Heart left ventricle (tissue), 16 donors: ENCODE data around the gene BMPER. TPM values are rescaled to one million over a fixed set of nuclear protein-coding genes. Genes with fewer than 3 reads are reported as not detected.

Source experiments
- ATAC-seq, 4 donors: fragments of 200-7000 bp; cut with Tn5 transposase; one replicate each; pipeline ENCODE4 v1.9.1; 2020 to 2022; ENCODE audit warnings: moderate library complexity in 4 of 4, mild to moderate bottlenecking in 3 of 4, moderate number of reproducible peaks in 1 of 4
- DNase-seq, 5 donors: peaks; one replicate each; pipeline ENCODE4 v3.0.0-alpha.2; 2020
- H3K27ac ChIP-seq, 12 donors: fragments of 200-600 bp; sonication (generic) in 4 of 12; one replicate each; pipeline versions ENCODE4 v1.5.0 to v1.8.0; 2016 to 2022; ENCODE audit warnings: mild to moderate bottlenecking in 2 of 12
- H3K27me3 ChIP-seq, 9 donors: fragments of 200-600 bp; sonication (generic) in 2 of 9; one replicate each; pipeline versions ENCODE4 v1.5.1 to v1.8.0; 2016 to 2022; ENCODE audit warnings: mild to moderate bottlenecking in 3 of 9
- H3K36me3 ChIP-seq, 9 donors: fragments of 200-600 bp; sonication (generic) in 2 of 9; one replicate each; pipeline versions ENCODE4 v1.5.0 to v1.8.0; 2018 to 2022; ENCODE audit warnings: mild to moderate bottlenecking in 2 of 9
- H3K4me1 ChIP-seq, 12 donors: fragments of 200-600 bp; sonication (generic) in 4 of 12; one replicate each; pipeline versions ENCODE4 v1.5.0 to v1.8.0; 2016 to 2022; ENCODE audit warnings: mild to moderate bottlenecking in 3 of 12
- H3K4me3 ChIP-seq, 12 donors: fragments of 200-600 bp; sonication (generic) in 4 of 12; one replicate each; pipeline versions ENCODE4 v1.5.0 to v1.8.0; 2017 to 2022; ENCODE audit warnings: mild to moderate bottlenecking in 9 of 12, moderate library complexity in 4 of 12
- H3K9me3 ChIP-seq, 12 donors: fragments of 200-600 bp; sonication (generic) in 4 of 12; one replicate each; pipeline versions ENCODE4 v1.5.0 to v1.8.0; 2016 to 2022; ENCODE audit warnings: mild to moderate bottlenecking in 1 of 12
- CTCF ChIP-seq, 12 donors: fragments of 200-600 bp; sonication (generic) in 4 of 12; IDR thresholded peaks; one replicate each; pipeline versions ENCODE4 v1.5.0 to v1.8.0; 2018 to 2022; ENCODE audit warnings: antibody characterized with exemption in 12 of 12, mild to moderate bottlenecking in 5 of 12
- POLR2A ChIP-seq, 2 donors: fragments of 450-650 bp; IDR thresholded peaks; one replicate each; pipeline ENCODE4 v1.6.1; 2017; ENCODE audit warnings: antibody characterized with exemption in 2 of 2, mild to moderate bottlenecking in 2 of 2, moderate library complexity in 2 of 2
- WGBS, 4 donors: extraction: QIAGEN DNeasy Blood & Tissue Kit in 2 of 4; methylation state at CpG; one replicate each; pipeline versions ENCODE4 v1.1.5 to v1.1.7; 2013 to 2018; 5-methylcytosine and 5-hydroxymethylcytosine counted together
- intact Hi-C, 10 donors: fragments of 100-400 bp; cut with DNase I; formaldehyde crosslinking; loops; one replicate each; pipeline versions ENCODE4 v1.11.1 to v1.14.2; 2022
- polyA plus RNA-seq, 2 donors: library from polyadenylated mRNA; stranded (reverse); fragments of 200-250 nt; gene quantifications; one replicate each; pipeline ENCODE4 v1.2.3, GENCODE V29; 2013
- total RNA-seq, 9 donors: library from RNA; depleted of rRNA in 2 of 9; stranded (reverse); fragments of >200 nt in 2 of 9; fragmentation: NEBNext Ultra II Directional in 3 of 9; extraction: Animal tissue kit (Norgen Biotek cat#: 25700) in 3 of 9; gene quantifications; one replicate each; pipeline versions ENCODE4 v1.1.0 to v1.2.4, GENCODE V29; 2016 to 2023
- donor health status: ischemic (EF 13 %, LVEDD 7.1; RV severe dilation, severe dysfunction).
- donor health status: healthy with polysubstance abuse.
- donor health status: DM: no; HTN: yes; CAD: no.
- donor health status: DM: no; HTN: no; CAD: no.
- donor health status: ischemic (EF 25% LVEDD 6.9; RV normal size, moderate dysfunction).
- donor health status: ischemic (EF 25% LVEDD 5.7; RV mildly dilated, moderate dysfunction).
- donor health status: healthy.
- donor health status: DM: yes; HTN: yes; CAD: no.
- donor health status: ischemic (EF 35%, LVEDD 5.7; RV mildly dilated, moderate dysfunction).
- donor health status: nonischemic (EF 11% LVEDD 7.7; RV severe dilation, severe dysfunction).
- donor health status: DM: yes; HTN: yes; CAD: no.
- donor health status: PGD.
- donor health status: ischemic (EF 29% LVEDD 5.4; RV normal size, mild dysfunction).
- donor health status: nonischemic (EF 23%, LVEDD 6.1; RV moderate dilation, normal function).

Gene BMPER
- total and polyA plus RNA-seq, 11 donors, result 0.05 to 4.2 (median 0.85) TPM

GRCh38 chr7:34136698-34137097, 231.4 kb downstream of the BMPER start:
- Histone ChIP-seq H3K4me1 (no peaks in the 10 kb centered on the region), H3K4me3 (no peak overlapping the region), H3K27me3 (no peaks in the 10 kb centered on the region), H3K27ac (no peak overlapping the region), H3K36me3 (no peaks in the 10 kb centered on the region), H3K9me3 (no peaks in the 10 kb centered on the region)
- WGBS, 4 donors, result 64 to 77% (median 71%) methylated on average over 5 of the region's 5 CpGs
- ATAC-seq (no peak), DNase-seq (no peak)
- no peak for TF ChIP-seq CTCF (IDR thresholded peaks at IDR 0.05)
- intact Hi-C loops, result loop anchor here in 4 of 10 donors (5.0 to 10.0 kb wide), 3 partner anchors 188 to 461 kb away; no protein-coding TSS in a partner anchor

- Histone ChIP-seq H3K27ac (no peak overlapping the region), H3K4me3 (no peak overlapping the region), H3K9me3 (no peaks in the 10 kb centered on the region), H3K4me1 (no peaks in the 10 kb centered on the region), H3K27me3 (no peaks in the 10 kb centered on the region), H3K36me3 (no peaks in the 10 kb centered on the region)
- DNase-seq (no peak), ATAC-seq (no peak)
- TF ChIP-seq POLR2A (IDR thresholded peaks at IDR 0.05) (no peak), CTCF (IDR thresholded peaks at IDR 0.05) (no peak)
- intact Hi-C loops, result loop anchor here in 4 of 10 donors (5.0 to 10.0 kb wide), 3 partner anchors 188 to 460 kb away; no protein-coding TSS in a partner anchor
- WGBS, 4 donors, result 47 to 65% (median 59%) methylated on average over 4 of the region's 4 CpGs
Observed at GRCh38 chr7:34137176-34137575, 231.8 kb downstream of the BMPER start.

GRCh38 chr7:34138483-34138882, 233.1 kb downstream of the BMPER start:
- DNase-seq, result no peak
- H3K9me3 ChIP-seq, result no peaks in the 10 kb centered on the region
- 67 to 78% (median 76%) methylated on average over 2 of the region's 2 CpGs for WGBS, 4 donors
- no peaks in the 10 kb centered on the region for H3K36me3 ChIP-seq
- H3K27ac ChIP-seq, result no peak overlapping the region
- H3K4me1 ChIP-seq, result no peaks in the 10 kb centered on the region
- intact Hi-C loops, result loop anchor here in 4 of 10 donors (5.0 to 10.0 kb wide), 3 partner anchors 186 to 459 kb away; no protein-coding TSS in a partner anchor
- no peaks in the 10 kb centered on the region for H3K27me3 ChIP-seq
- no peak for ATAC-seq
- no peak overlapping the region for H3K4me3 ChIP-seq
- TF ChIP-seq POLR2A (IDR thresholded peaks at IDR 0.05), result no peak
- TF ChIP-seq CTCF (IDR thresholded peaks at IDR 0.05), result no peak

GRCh38 chr7:34139086-34139485, 233.7 kb downstream of the BMPER start:
- no peaks in the 10 kb centered on the region for H3K36me3 ChIP-seq
- no peak for TF ChIP-seq CTCF (IDR thresholded peaks at IDR 0.05)
- no peak for TF ChIP-seq POLR2A (IDR thresholded peaks at IDR 0.05)
- H3K27me3 ChIP-seq, result no peaks in the 10 kb centered on the region
- intact Hi-C loops, result loop anchor here in 4 of 10 donors (5.0 to 10.0 kb wide), 3 partner anchors 186 to 458 kb away; no protein-coding TSS in a partner anchor
- WGBS, 4 donors, result 80 to 88% (median 87%) methylated on average over 3 of the region's 3 CpGs
- ATAC-seq, result no peak
- H3K4me3 ChIP-seq, result no peak overlapping the region
- no peak for DNase-seq
- H3K4me1 ChIP-seq, result no peaks in the 10 kb centered on the region
- no peaks in the 10 kb centered on the region for H3K9me3 ChIP-seq
- H3K27ac ChIP-seq, result no peak overlapping the region
